Measurements from ENCODE around the gene SH3TC1.

DNA sequence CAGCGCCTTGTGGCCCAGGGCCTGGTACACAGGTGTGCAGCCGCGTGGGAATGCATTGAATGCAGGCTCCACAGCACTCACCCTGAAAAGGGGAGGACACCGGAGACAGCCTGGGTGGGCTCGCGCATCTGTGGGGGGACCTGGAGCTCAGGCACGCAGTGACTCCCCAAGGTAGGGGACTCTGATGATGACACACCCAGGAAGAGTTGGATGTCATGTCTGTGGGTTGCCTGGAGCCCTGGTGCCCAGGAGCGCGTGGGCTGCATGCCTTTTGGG, 37.8 kb downstream of the SH3TC1 start:
- TF ChIP-seq POLR2A (IDR thresholded peaks at IDR 0.05), result no peak
- TF ChIP-seq, protein P1, sequence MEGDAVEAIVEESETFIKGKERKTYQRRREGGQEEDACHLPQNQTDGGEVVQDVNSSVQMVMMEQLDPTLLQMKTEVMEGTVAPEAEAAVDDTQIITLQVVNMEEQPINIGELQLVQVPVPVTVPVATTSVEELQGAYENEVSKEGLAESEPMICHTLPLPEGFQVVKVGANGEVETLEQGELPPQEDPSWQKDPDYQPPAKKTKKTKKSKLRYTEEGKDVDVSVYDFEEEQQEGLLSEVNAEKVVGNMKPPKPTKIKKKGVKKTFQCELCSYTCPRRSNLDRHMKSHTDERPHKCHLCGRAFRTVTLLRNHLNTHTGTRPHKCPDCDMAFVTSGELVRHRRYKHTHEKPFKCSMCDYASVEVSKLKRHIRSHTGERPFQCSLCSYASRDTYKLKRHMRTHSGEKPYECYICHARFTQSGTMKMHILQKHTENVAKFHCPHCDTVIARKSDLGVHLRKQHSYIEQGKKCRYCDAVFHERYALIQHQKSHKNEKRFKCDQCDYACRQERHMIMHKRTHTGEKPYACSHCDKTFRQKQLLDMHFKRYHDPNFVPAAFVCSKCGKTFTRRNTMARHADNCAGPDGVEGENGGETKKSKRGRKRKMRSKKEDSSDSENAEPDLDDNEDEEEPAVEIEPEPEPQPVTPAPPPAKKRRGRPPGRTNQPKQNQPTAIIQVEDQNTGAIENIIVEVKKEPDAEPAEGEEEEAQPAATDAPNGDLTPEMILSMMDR (IDR thresholded peaks at IDR 0.05), result no peak
